Left ventricle myocardium inferior (tissue), 1 donor: Measurements from ENCODE around the gene PFKFB4. TPM values are rescaled to one million over a fixed set of nuclear protein-coding genes. Genes with fewer than 3 reads are reported as not detected.

Source experiments
- DNase-seq: peaks from one replicate; pipeline ENCODE4 v3.0.0-alpha.2; 2020
- H3K27ac ChIP-seq: fragments of 200-600 bp; replicated peaks from 2 replicates; pipeline ENCODE4 v1.8.0; 2021
- H3K27me3 ChIP-seq: fragments of 200-600 bp; 2 replicates; pipeline ENCODE4 v1.8.0; 2021; ENCODE audit warnings: low read depth
- H3K36me3 ChIP-seq: fragments of 200-600 bp; 2 replicates; pipeline ENCODE4 v1.8.0; 2021
- H3K4me1 ChIP-seq: fragments of 200-600 bp; 2 replicates; pipeline ENCODE4 v1.8.0; 2021
- H3K4me3 ChIP-seq: fragments of 200-600 bp; 2 replicates; pipeline ENCODE4 v1.8.0; 2021; ENCODE audit warnings: mild to moderate bottlenecking, moderate library complexity
- H3K9me3 ChIP-seq: fragments of 200-600 bp; replicated peaks from 2 replicates; pipeline ENCODE4 v1.8.0; 2021
- CTCF ChIP-seq: fragments of 200-600 bp; IDR thresholded peaks from 2 replicates; pipeline ENCODE4 v1.8.0; 2021; ENCODE audit warnings: antibody characterized with exemption, mild to moderate bottlenecking, borderline replicate concordance
- intact Hi-C: fragments of 100-400 bp; cut with micrococcal nuclease; formaldehyde crosslinking; loops from one replicate; pipeline ENCODE4 v1.11.0; 2022
- total RNA-seq: library from RNA; stranded (reverse); fragmentation: NEBNext Ultra II Directional; extraction: Animal tissue kit (Norgen Biotek cat#: 25700); gene quantifications from one replicate; pipeline ENCODE4 v1.2.1, GENCODE V29; 2021
- donor health status: DM: no; HTN: yes; CAD: no; lungs with severe emphysema.

Gene PFKFB4
- total RNA-seq, 1 donor from 2014 or later: 1.5 TPM

DNA sequence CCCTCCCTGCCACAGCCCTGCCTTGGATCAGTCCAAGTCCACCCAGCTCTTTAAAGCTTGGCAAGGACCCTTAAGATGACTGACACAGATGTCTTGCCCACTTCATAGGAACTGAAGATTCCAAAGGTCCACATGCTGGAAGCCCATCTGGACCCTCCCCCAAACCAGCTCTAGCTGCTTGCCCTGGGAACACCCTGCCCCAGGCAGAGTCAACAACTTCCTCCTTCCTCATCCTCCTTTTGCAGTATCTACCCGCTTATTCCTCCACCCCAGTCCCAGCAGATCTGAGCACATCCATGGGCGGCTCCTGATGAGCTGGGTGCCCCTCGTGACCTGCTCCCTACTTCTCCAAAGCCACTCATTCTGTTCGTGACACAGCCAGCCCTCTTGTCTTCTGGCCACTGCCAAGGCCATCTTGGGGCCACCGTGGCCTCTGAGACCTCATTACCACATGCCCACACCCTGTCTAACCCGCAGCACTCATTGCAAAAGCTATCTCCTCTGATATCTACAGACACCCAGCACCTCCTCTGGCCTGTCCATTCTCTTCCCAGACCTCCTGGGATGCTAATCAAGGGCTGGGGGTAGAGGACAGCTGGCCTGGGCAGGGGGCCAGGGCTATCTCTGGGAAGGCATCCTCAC, 2.0 kb upstream of the PFKFB4 start:
- peak; percentile 47 for DNase-seq
- H3K4me3 ChIP-seq: no peak overlapping the region
- no peaks in the 10 kb centered on the region for H3K27me3 ChIP-seq
- H3K27ac ChIP-seq: peak overlapping the region; percentile 84
- no peaks in the 10 kb centered on the region for H3K9me3 ChIP-seq
- no peaks in the 10 kb centered on the region for H3K36me3 ChIP-seq
- TF ChIP-seq CTCF: no peak
- H3K4me1 ChIP-seq: peaks cover 50% of the 10 kb centered on the region
- intact Hi-C loops: no loop called here

- Histone ChIP-seq H3K4me1 (peaks cover 48% of the 10 kb centered on the region), H3K27me3 (no peaks in the 10 kb centered on the region), H3K9me3 (no peaks in the 10 kb centered on the region), H3K4me3 (peak overlapping the region; percentile 71), H3K27ac (peak overlapping the region; percentile 72), H3K36me3 (no peaks in the 10 kb centered on the region)
- no peak for DNase-seq
- intact Hi-C loops: no loop called here
- TF ChIP-seq CTCF: no peak
Observed at GRCh38 chr3:48555949-48556795, 431 bp downstream of the PFKFB4 start.

GRCh38 chr3:48555231-48555948, 1.2 kb downstream of the PFKFB4 start:
- H3K4me1 ChIP-seq: peaks cover 40% of the 10 kb centered on the region
- no peak overlapping the region for H3K4me3 ChIP-seq
- no peak for TF ChIP-seq CTCF
- no peak for DNase-seq
- intact Hi-C loops: no loop called here
- no peaks in the 10 kb centered on the region for H3K9me3 ChIP-seq
- H3K36me3 ChIP-seq: no peaks in the 10 kb centered on the region
- H3K27ac ChIP-seq: no peak overlapping the region
- no peaks in the 10 kb centered on the region for H3K27me3 ChIP-seq

DNA sequence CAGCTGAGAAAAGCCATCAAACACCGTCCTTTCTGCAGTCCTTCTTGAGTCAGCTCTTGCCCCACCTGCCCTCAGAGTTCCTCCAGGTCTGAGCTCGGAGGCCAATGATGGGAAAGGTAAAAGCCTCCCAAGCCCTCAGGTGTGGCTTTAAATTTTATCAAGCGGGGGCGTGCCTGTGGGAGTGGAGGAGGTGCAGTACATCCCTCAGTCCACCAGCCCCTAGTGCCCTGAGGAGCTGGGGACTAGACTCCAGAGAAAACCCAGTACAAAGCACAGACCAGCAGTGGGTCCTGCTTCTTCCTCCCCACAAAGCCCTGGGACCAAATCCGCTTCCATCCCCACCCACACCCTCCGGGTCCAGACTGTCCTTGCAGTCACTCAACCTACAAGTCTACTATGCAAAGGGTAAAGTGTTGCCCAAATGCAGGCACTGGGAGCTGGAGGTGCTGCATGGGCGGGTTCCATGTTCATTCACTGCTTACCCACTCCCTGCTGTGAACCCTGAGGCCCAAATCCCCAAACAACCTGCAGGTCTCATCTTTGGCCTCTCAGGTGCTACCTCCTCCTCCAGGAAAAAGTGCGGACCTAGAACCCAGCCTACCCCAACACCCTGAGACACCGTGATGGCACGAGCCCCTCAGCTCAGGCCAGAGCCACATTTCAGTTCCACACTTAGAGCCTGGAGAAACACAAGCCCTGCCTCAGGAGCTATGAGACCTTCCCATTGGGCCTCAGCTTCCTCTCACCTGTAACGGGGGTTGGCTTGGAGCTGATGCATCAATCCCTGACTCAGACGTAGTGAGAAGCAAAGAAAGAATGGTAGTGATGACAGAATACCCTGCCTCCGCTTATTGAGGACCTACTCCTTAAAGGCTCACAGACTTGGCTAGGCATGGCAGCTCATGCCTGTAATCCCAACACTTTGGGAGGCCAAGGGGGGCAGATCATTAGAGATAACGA, 2.4 kb downstream of the PFKFB4 start:
- Histone ChIP-seq H3K27me3 (no peaks in the 10 kb centered on the region), H3K36me3 (no peaks in the 10 kb centered on the region), H3K4me1 (peaks cover 29% of the 10 kb centered on the region), H3K27ac (no peak overlapping the region), H3K4me3 (no peak overlapping the region), H3K9me3 (no peaks in the 10 kb centered on the region)
- DNase-seq: no peak
- intact Hi-C loops: no loop called here
- no peak for TF ChIP-seq CTCF

- no peak overlapping the region for H3K4me3 ChIP-seq
- H3K36me3 ChIP-seq: no peaks in the 10 kb centered on the region
- H3K9me3 ChIP-seq: no peaks in the 10 kb centered on the region
- H3K27ac ChIP-seq: no peak overlapping the region
- intact Hi-C loops: no loop called here
- no peak for DNase-seq
- H3K27me3 ChIP-seq: no peaks in the 10 kb centered on the region
- peaks cover 28% of the 10 kb centered on the region for H3K4me1 ChIP-seq
- no peak for TF ChIP-seq CTCF
Observed at GRCh38 chr3:48553361-48553760, 3.2 kb downstream of the PFKFB4 start.
